NB4 (cell line): ENCODE data around the gene METTL6.

Source experiments
- CTCF ChIP-seq: IDR thresholded peaks from one replicate; pipeline ENCODE4 v1.5.1; 2012; ENCODE audit warnings: low read depth, low read length
- MAX ChIP-seq: IDR thresholded peaks from 2 replicates; pipeline ENCODE4 v1.6.1; 2011; ENCODE audit warnings: low read depth, low read length
- POLR2A ChIP-seq: IDR thresholded peaks from 2 replicates; pipeline ENCODE4 v1.6.1; 2011; ENCODE audit warnings: mild to moderate bottlenecking; ENCODE audit not compliant: insufficient read length; ENCODE audit errors: extremely low read depth

- TF ChIP-seq CTCF (no peak), POLR2A (no peak), MAX (no peak)
These were observed 38.7 kb upstream of the METTL6 start for GRCh38 chr3:15465876-15466585.
